Skeletal muscle cell (primary cell): ENCODE data around the gene NAT9.

Experiments
- DNase-seq: peaks from one replicate; pipeline ENCODE4 v3.0.0-alpha.2; 2010; ENCODE audit warnings: low read depth
- H3K4me3 ChIP-seq: 2 replicates; pipeline ENCODE4 v1.5.1; 2011; ENCODE audit warnings: low read depth, mild to moderate bottlenecking, control low read depth, low read length, moderate library complexity

The NAT9 gene

GRCh38 chr17:74776044-74776962 lies at the start of gene NAT9:
Gene NAT9 (minus strand): TSS chr17:74776345. CDS start chr17:74775698, 647 bp downstream.
- DNase-seq, result peak; percentile 79
- H3K4me3 ChIP-seq, result peak within 1 kb of the TSS; percentile 94

GRCh38 chr17:74824961-74825627 lies 48.9 kb upstream of the NAT9 start:
- no peak overlapping the region for H3K4me3 ChIP-seq
- DNase-seq, result no peak

- no peak for DNase-seq
- no peak overlapping the region for H3K4me3 ChIP-seq
Observed at GRCh38 chr17:74822939-74823367, 46.8 kb upstream of the NAT9 start.

GRCh38 chr17:74822335-74822938 lies 46.3 kb upstream of the NAT9 start:
- H3K4me3 ChIP-seq, result no peak overlapping the region
- no peak for DNase-seq

- no peak for DNase-seq
Observed at GRCh38 chr17:74821655-74822334, 45.6 kb upstream of the NAT9 start.

GRCh38 chr17:74819801-74820436 lies 43.8 kb upstream of the NAT9 start:
- no peak overlapping the region for H3K4me3 ChIP-seq
- DNase-seq, result no peak

More at GRCh38 chr17:74821655-74822334, 45.6 kb upstream of the NAT9 start:
- H3K4me3 ChIP-seq, result no peak overlapping the region

- DNase-seq, result no peak
- H3K4me3 ChIP-seq, result no peak overlapping the region
Observed at GRCh38 chr17:74818291-74818938, 42.3 kb upstream of the NAT9 start.

- no peak overlapping the region for H3K4me3 ChIP-seq
- no peak for DNase-seq
Observed at GRCh38 chr17:74816905-74817620, 40.9 kb upstream of the NAT9 start.

- H3K4me3 ChIP-seq, result no peak overlapping the region
- DNase-seq, result no peak
Observed at GRCh38 chr17:74815550-74816370, 39.6 kb upstream of the NAT9 start.

GRCh38 chr17:74815067-74815466 lies 38.9 kb upstream of the NAT9 start:
- no peak for DNase-seq
- H3K4me3 ChIP-seq, result no peak overlapping the region

- H3K4me3 ChIP-seq, result no peak overlapping the region
- no peak for DNase-seq
Observed at GRCh38 chr17:74814453-74814852, 38.3 kb upstream of the NAT9 start.

GRCh38 chr17:74812109-74813009 lies 36.2 kb upstream of the NAT9 start:
- DNase-seq, result no peak
- H3K4me3 ChIP-seq, result no peak overlapping the region

GRCh38 chr17:74810699-74811485 lies 34.7 kb upstream of the NAT9 start:
- no peak for DNase-seq
- no peak overlapping the region for H3K4me3 ChIP-seq

- DNase-seq, result no peak
- H3K4me3 ChIP-seq, result no peak overlapping the region
Observed at GRCh38 chr17:74808714-74809430, 32.7 kb upstream of the NAT9 start.

GRCh38 chr17:74807925-74808324 lies 31.8 kb upstream of the NAT9 start:
- DNase-seq, result no peak
- no peak overlapping the region for H3K4me3 ChIP-seq
